WTC11 (cell line): Measurements from ENCODE around the gene SASS6. TPM values are rescaled to one million over a fixed set of nuclear protein-coding genes. Genes with fewer than 3 reads are reported as not detected.

Experiments
- ATAC-seq: fragments of 200-7000 bp; cut with Tn5 transposase; 2 replicates; pipeline ENCODE4 v1.10.0; 2021; ENCODE audit warnings: mild to moderate bottlenecking, moderate library complexity
- CTCF ChIA-PET: fragments of 300-600 bp; sonication (Branson Sonifier 250); formaldehyde crosslinking; loops from one replicate; lab custom pipeline; 2021; ENCODE audit warnings: antibody characterized with exemption; lab: Charles Lee
- POLR2A ChIA-PET: fragments of 350-600 bp; sonication (Branson Sonifier 250); formaldehyde crosslinking; loops from one replicate; lab custom pipeline; 2021; ENCODE audit warnings: antibody characterized with exemption; lab: Charles Lee
- DNase-seq: peaks from one replicate; pipeline ENCODE4 v3.0.0; 2021; ENCODE audit warnings: low spot score
- H3K27ac Mint-ChIP-seq: 2 replicates; pipeline ENCODE4 v1.8.0; 2021; ENCODE audit warnings: mixed read lengths
- H3K27me3 Mint-ChIP-seq: 2 replicates; pipeline ENCODE4 v1.8.0; 2021; ENCODE audit warnings: low read depth, mild to moderate bottlenecking, moderate library complexity, mixed read lengths
- H3K36me3 Mint-ChIP-seq: 2 replicates; pipeline ENCODE4 v1.8.0; 2021; ENCODE audit warnings: mixed read lengths
- H3K4me1 Mint-ChIP-seq: 2 replicates; pipeline ENCODE4 v1.8.0; 2022; ENCODE audit warnings: mixed read lengths
- H3K4me3 Mint-ChIP-seq: 2 replicates; pipeline ENCODE4 v1.8.0; 2021; ENCODE audit warnings: mild to moderate bottlenecking, moderate library complexity, mixed read lengths
- H3K9me3 Mint-ChIP-seq: 2 replicates; pipeline ENCODE4 v1.8.0; 2021; ENCODE audit warnings: mixed read lengths
- CBFB ChIP-seq: sonication (generic); formaldehyde crosslinking; IDR thresholded peaks from 2 replicates; pipeline ENCODE4 v1.8.1; 2022; ENCODE audit warnings: mild to moderate bottlenecking, low read depth, missing genetic modification reagents
- ETV6 ChIP-seq: sonication (generic); formaldehyde crosslinking; IDR thresholded peaks from 2 replicates; pipeline ENCODE4 v1.8.1; 2022; ENCODE audit warnings: mild to moderate bottlenecking, missing genetic modification reagents
- FOXK1 ChIP-seq: sonication (generic); formaldehyde crosslinking; IDR thresholded peaks from 2 replicates; pipeline ENCODE4 v1.8.0; 2022; ENCODE audit warnings: mild to moderate bottlenecking, moderate library complexity, missing genetic modification reagents
- FOXP1 ChIP-seq: sonication (generic); formaldehyde crosslinking; IDR thresholded peaks from 2 replicates; pipeline ENCODE4 v1.8.0; 2022; ENCODE audit warnings: missing genetic modification reagents, mild to moderate bottlenecking, moderate library complexity, borderline replicate concordance
- GRHL2 ChIP-seq: fragments of 250-450 bp; sonication (Bioruptor Pico); IDR thresholded peaks from 2 replicates; pipeline ENCODE4 v1.8.0; 2022; ENCODE audit warnings: mild to moderate bottlenecking, moderate library complexity; ENCODE audit not compliant: insufficient replicate concordance, severe bottlenecking
- NFATC4 ChIP-seq: fragments of 250-450 bp; sonication (Bioruptor Pico); IDR thresholded peaks from 2 replicates; pipeline ENCODE4 v1.9.0; 2021; ENCODE audit warnings: mild to moderate bottlenecking
- NR3C1 ChIP-seq: sonication (generic); formaldehyde crosslinking; conservative IDR thresholded peaks from 2 replicates; pipeline ENCODE4 v1.8.1; 2023; ENCODE audit warnings: low read depth, mild to moderate bottlenecking, missing genetic modification reagents
- OVOL2 ChIP-seq: fragments of 250-450 bp; sonication (Bioruptor Pico); IDR thresholded peaks from 2 replicates; pipeline ENCODE4 v1.9.0; 2021; ENCODE audit warnings: mild to moderate bottlenecking, borderline replicate concordance
- RORB ChIP-seq: fragments of 250-450 bp; sonication (Bioruptor Pico); IDR thresholded peaks from 2 replicates; pipeline ENCODE4 v1.9.0; 2021; ENCODE audit warnings: mild to moderate bottlenecking
- SMAD3 ChIP-seq: sonication (generic); formaldehyde crosslinking; IDR thresholded peaks from 2 replicates; pipeline ENCODE4 v1.8.0; 2022; ENCODE audit warnings: missing genetic modification reagents, mild to moderate bottlenecking, borderline replicate concordance
- SMAD4 ChIP-seq: sonication (generic); formaldehyde crosslinking; IDR thresholded peaks from 2 replicates; pipeline ENCODE4 v1.8.0; 2022; ENCODE audit warnings: mild to moderate bottlenecking, missing genetic modification reagents
- TP53 ChIP-seq: sonication (generic); formaldehyde crosslinking; IDR thresholded peaks from 2 replicates; pipeline ENCODE4 v1.8.1; 2023; ENCODE audit warnings: mild to moderate bottlenecking, missing genetic modification reagents
- ZBTB21 ChIP-seq: sonication (generic); formaldehyde crosslinking; IDR thresholded peaks from 2 replicates; pipeline ENCODE4 v1.8.1; 2023; ENCODE audit warnings: mild to moderate bottlenecking, missing genetic modification reagents, borderline replicate concordance
- ZNF317 ChIP-seq: sonication (generic); formaldehyde crosslinking; IDR thresholded peaks from 2 replicates; pipeline ENCODE4 v1.8.1; 2023; ENCODE audit warnings: low read depth, mild to moderate bottlenecking, moderate library complexity, missing genetic modification reagents, borderline replicate concordance
- total RNA-seq: library from RNA; stranded (reverse); gene quantifications from 3 replicates; pipeline ENCODE4 v1.2.3, GENCODE V29; 2021
- TF ChIP-seq, protein P1 (sequence below): sonication (generic); formaldehyde crosslinking; IDR thresholded peaks from 2 replicates; pipeline ENCODE4 v1.8.1; 2022; ENCODE audit warnings: low read depth, mild to moderate bottlenecking, moderate library complexity, missing genetic modification reagents, borderline replicate concordance
- TF ChIP-seq, protein P2 (sequence below): sonication (generic); formaldehyde crosslinking; IDR thresholded peaks from 2 replicates; pipeline ENCODE4 v1.8.1; 2023; ENCODE audit warnings: mild to moderate bottlenecking, moderate library complexity, missing genetic modification reagents
- TF ChIP-seq, protein P3 (sequence below): fragments of 250-450 bp; sonication (Bioruptor Pico); IDR thresholded peaks from 2 replicates; pipeline ENCODE4 v2.1.2; 2022; ENCODE audit warnings: mild to moderate bottlenecking, moderate library complexity
- TF ChIP-seq, protein P4 (sequence below): fragments of 250-450 bp; sonication (Bioruptor Pico); IDR thresholded peaks from 2 replicates; pipeline ENCODE4 v1.9.0; 2021; ENCODE audit warnings: mild to moderate bottlenecking
- TF ChIP-seq, protein P5 (sequence below): sonication (generic); formaldehyde crosslinking; IDR thresholded peaks from 2 replicates; pipeline ENCODE4 v1.8.0; 2022; ENCODE audit warnings: mild to moderate bottlenecking, missing genetic modification reagents
- TF ChIP-seq, protein P6 (sequence below): sonication (generic); formaldehyde crosslinking; conservative IDR thresholded peaks from 2 replicates; pipeline ENCODE4 v1.8.1; 2022; ENCODE audit warnings: mild to moderate bottlenecking, missing genetic modification reagents
- TF ChIP-seq, protein P7 (sequence below): fragments of 250-450 bp; sonication (Bioruptor Pico); IDR thresholded peaks from 2 replicates; pipeline ENCODE4 v1.9.0; 2021; ENCODE audit warnings: moderate library complexity, mild to moderate bottlenecking, inconsistent platforms, borderline replicate concordance
- TF ChIP-seq, protein P8 (sequence below): sonication (generic); formaldehyde crosslinking; IDR thresholded peaks from 2 replicates; pipeline ENCODE4 v1.8.1; 2023; ENCODE audit warnings: mild to moderate bottlenecking, missing genetic modification reagents, borderline replicate concordance
- TF ChIP-seq, protein P9 (sequence below): sonication (generic); formaldehyde crosslinking; IDR thresholded peaks from 2 replicates; pipeline ENCODE4 v1.8.1; 2023; ENCODE audit warnings: mild to moderate bottlenecking, missing genetic modification reagents, moderate library complexity

Gene SASS6
- total RNA-seq, 1 experiment from 2014 or later = 13.6 TPM

DNA sequence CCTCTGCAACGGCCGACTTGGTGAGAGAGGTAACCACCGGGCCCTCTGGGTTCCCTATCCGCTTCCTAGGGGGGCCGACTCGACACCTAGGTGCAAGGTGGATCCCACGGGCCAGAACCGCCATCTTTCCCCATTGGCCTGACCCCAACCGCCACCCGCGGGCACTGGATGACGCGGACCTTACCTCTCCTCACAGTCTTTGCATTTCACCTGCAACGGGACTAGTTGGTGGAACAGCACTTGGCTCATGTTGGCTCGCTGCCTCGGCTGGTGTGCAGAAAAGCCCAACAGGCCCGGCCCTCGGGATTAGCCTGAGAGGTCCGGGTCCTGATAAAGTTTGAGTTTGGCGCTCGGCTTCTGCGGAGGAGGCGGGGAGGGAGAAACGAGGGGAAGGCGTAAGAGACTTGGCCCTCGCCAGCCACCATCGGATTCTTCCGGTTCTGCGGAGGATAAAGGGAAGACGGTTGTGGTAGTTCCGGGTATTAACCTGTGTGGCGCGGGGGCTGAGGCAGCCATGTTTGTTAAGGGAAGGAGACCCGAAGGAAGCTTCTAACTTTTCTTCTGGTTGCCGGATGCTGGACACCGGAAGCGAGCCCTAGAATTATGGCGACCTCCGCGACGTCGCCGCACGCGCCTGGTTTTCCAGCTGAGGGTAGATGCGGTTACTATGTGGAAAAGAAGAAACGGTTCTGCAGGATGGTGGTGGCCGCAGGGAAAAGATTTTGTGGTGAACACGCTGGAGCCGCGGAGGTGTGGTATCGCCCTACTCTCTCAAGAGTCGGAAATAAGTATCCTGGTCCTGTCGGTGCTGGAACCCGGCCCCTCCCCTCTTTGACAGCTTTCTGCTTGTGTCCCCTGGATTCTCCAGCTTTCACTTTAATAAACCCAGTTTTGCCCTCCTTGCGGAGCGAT is at the start of gene SASS6, which contains the start of gene TRMT13 (continued):
- TF ChIP-seq ETV6 (CRISPR knock-in tag) (peak; percentile 73), FOXK1 (CRISPR knock-in tag) (peak; percentile 78)
- TF ChIP-seq, protein P1, sequence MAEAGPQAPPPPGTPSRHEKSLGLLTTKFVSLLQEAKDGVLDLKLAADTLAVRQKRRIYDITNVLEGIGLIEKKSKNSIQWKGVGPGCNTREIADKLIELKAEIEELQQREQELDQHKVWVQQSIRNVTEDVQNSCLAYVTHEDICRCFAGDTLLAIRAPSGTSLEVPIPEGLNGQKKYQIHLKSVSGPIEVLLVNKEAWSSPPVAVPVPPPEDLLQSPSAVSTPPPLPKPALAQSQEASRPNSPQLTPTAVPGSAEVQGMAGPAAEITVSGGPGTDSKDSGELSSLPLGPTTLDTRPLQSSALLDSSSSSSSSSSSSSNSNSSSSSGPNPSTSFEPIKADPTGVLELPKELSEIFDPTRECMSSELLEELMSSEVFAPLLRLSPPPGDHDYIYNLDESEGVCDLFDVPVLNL (CRISPR knock-in tag) = peak; percentile 38; the same call in 1 of the 2 replicates
- TF ChIP-seq, protein P2, sequence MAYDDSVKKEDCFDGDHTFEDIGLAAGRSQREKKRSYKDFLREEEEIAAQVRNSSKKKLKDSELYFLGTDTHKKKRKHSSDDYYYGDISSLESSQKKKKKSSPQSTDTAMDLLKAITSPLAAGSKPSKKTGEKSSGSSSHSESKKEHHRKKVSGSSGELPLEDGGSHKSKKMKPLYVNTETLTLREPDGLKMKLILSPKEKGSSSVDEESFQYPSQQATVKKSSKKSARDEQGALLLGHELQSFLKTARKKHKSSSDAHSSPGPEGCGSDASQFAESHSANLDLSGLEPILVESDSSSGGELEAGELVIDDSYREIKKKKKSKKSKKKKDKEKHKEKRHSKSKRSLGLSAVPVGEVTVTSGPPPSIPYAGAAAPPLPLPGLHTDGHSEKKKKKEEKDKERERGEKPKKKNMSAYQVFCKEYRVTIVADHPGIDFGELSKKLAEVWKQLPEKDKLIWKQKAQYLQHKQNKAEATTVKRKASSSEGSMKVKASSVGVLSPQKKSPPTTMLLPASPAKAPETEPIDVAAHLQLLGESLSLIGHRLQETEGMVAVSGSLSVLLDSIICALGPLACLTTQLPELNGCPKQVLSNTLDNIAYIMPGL (CRISPR knock-in tag) = peak; percentile 73

DNA sequence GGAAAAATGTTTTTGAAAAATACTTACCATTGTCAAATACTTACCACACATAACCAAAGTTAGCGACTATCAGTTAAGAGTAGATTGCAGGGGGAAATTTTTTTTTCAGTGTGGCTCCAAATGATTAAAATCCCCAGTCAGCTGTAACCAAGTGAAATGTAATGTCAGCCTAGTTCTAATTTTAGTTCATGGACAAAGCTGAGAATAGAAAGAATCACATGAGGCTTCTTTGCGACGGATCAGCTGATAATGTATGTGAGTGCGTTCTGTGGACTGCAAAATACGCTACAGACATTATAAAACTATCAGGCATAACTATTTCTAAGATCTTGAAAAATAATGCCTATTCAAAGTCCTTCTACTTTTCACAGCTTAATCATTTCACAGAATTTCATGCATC is 45.4 kb upstream of the SASS6 start, which contains the start of gene LRRC39:
Gene LRRC39 (minus strand): TSS at position 166 of the 400 bp plus-strand sequence. CDS start 9,740 bp downstream, outside the sequence.
- POLR2A ChIA-PET = no interaction called here
- CTCF ChIA-PET = no interaction called here
- TF ChIP-seq GRHL2 (CRISPR knock-in tag) (no peak), SMAD3 (no peak), SMAD4 (CRISPR knock-in tag) (no peak), NR3C1 (CRISPR knock-in tag) (no peak), ZBTB21 (no peak), NFATC4 (CRISPR knock-in tag) (no peak), TP53 (CRISPR knock-in tag) (no peak), RORB (CRISPR knock-in tag) (no peak), ZNF317 (CRISPR knock-in tag) (no peak), FOXP1 (CRISPR knock-in tag) (no peak), OVOL2 (no peak), CBFB (CRISPR knock-in tag) (no peak)
- TF ChIP-seq, protein P3, sequence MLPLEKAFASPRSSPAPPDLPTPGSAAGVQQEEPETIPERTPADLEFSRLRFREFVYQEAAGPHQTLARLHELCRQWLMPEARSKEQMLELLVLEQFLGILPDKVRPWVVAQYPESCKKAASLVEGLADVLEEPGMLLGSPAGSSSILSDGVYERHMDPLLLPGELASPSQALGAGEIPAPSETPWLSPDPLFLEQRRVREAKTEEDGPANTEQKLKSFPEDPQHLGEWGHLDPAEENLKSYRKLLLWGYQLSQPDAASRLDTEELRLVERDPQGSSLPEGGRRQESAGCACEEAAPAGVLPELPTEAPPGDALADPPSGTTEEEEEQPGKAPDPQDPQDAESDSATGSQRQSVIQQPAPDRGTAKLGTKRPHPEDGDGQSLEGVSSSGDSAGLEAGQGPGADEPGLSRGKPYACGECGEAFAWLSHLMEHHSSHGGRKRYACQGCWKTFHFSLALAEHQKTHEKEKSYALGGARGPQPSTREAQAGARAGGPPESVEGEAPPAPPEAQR (CRISPR knock-in tag) = no peak
- TF ChIP-seq, protein P4, sequence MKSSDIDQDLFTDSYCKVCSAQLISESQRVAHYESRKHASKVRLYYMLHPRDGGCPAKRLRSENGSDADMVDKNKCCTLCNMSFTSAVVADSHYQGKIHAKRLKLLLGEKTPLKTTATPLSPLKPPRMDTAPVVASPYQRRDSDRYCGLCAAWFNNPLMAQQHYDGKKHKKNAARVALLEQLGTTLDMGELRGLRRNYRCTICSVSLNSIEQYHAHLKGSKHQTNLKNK (CRISPR knock-in tag) = no peak
- TF ChIP-seq, protein P5, sequence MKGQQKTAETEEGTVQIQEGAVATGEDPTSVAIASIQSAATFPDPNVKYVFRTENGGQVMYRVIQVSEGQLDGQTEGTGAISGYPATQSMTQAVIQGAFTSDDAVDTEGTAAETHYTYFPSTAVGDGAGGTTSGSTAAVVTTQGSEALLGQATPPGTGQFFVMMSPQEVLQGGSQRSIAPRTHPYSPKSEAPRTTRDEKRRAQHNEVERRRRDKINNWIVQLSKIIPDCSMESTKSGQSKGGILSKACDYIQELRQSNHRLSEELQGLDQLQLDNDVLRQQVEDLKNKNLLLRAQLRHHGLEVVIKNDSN (CRISPR knock-in tag) = no peak
- TF ChIP-seq, protein P6, sequence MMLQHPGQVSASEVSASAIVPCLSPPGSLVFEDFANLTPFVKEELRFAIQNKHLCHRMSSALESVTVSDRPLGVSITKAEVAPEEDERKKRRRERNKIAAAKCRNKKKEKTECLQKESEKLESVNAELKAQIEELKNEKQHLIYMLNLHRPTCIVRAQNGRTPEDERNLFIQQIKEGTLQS (CRISPR knock-in tag) = no peak
- TF ChIP-seq, protein P7, sequence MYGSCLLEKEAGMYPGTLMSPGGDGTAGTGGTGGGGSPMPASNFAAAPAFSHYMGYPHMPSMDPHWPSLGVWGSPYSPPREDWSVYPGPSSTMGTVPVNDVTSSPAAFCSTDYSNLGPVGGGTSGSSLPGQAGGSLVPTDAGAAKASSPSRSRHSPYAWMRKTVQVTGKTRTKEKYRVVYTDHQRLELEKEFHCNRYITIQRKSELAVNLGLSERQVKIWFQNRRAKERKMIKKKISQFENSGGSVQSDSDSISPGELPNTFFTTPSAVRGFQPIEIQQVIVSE = no peak
- TF ChIP-seq, protein P8, sequence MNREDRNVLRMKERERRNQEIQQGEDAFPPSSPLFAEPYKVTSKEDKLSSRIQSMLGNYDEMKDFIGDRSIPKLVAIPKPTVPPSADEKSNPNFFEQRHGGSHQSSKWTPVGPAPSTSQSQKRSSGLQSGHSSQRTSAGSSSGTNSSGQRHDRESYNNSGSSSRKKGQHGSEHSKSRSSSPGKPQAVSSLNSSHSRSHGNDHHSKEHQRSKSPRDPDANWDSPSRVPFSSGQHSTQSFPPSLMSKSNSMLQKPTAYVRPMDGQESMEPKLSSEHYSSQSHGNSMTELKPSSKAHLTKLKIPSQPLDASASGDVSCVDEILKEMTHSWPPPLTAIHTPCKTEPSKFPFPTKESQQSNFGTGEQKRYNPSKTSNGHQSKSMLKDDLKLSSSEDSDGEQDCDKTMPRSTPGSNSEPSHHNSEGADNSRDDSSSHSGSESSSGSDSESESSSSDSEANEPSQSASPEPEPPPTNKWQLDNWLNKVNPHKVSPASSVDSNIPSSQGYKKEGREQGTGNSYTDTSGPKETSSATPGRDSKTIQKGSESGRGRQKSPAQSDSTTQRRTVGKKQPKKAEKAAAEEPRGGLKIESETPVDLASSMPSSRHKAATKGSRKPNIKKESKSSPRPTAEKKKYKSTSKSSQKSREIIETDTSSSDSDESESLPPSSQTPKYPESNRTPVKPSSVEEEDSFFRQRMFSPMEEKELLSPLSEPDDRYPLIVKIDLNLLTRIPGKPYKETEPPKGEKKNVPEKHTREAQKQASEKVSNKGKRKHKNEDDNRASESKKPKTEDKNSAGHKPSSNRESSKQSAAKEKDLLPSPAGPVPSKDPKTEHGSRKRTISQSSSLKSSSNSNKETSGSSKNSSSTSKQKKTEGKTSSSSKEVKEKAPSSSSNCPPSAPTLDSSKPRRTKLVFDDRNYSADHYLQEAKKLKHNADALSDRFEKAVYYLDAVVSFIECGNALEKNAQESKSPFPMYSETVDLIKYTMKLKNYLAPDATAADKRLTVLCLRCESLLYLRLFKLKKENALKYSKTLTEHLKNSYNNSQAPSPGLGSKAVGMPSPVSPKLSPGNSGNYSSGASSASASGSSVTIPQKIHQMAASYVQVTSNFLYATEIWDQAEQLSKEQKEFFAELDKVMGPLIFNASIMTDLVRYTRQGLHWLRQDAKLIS (CRISPR knock-in tag) = no peak
- TF ChIP-seq, protein P9, sequence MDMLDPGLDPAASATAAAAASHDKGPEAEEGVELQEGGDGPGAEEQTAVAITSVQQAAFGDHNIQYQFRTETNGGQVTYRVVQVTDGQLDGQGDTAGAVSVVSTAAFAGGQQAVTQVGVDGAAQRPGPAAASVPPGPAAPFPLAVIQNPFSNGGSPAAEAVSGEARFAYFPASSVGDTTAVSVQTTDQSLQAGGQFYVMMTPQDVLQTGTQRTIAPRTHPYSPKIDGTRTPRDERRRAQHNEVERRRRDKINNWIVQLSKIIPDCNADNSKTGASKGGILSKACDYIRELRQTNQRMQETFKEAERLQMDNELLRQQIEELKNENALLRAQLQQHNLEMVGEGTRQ (CRISPR knock-in tag) = no peak

More for the DNA sequence above, 45.4 kb upstream of the SASS6 start, which contains the start of gene LRRC39:
- H3K36me3 Mint-ChIP-seq = no peaks in the 10 kb centered on the region
- no peaks in the 10 kb centered on the region for H3K4me1 Mint-ChIP-seq
- H3K9me3 Mint-ChIP-seq = no peaks in the 10 kb centered on the region
- no peak within 1 kb of the TSS for H3K4me3 Mint-ChIP-seq
- ATAC-seq (no peak), DNase-seq (no peak)
- no peak within 1 kb of the TSS for H3K27ac Mint-ChIP-seq
- no peaks in the 10 kb centered on the region for H3K27me3 Mint-ChIP-seq
